Ishikawa (cell line): ENCODE measurements around the gene TIMP2.

Experiments used
- CEBPB ChIP-seq: IDR thresholded peaks from 2 replicates; pipeline ENCODE4 v1.6.1; 2012
- CREB1 ChIP-seq: IDR thresholded peaks from 2 replicates; pipeline ENCODE4 v1.6.1; 2012; ENCODE audit warnings: low read depth
- EGR1 ChIP-seq: IDR thresholded peaks from 2 replicates; pipeline ENCODE4 v1.6.1; 2012
- EP300 ChIP-seq: IDR thresholded peaks from 2 replicates; pipeline ENCODE4 v1.6.1; 2012; ENCODE audit warnings: borderline replicate concordance
- FOXM1 ChIP-seq: IDR thresholded peaks from 2 replicates; pipeline ENCODE4 v1.6.1; 2012; ENCODE audit warnings: low read depth, borderline replicate concordance
- NFIC ChIP-seq: IDR thresholded peaks from 2 replicates; pipeline ENCODE4 v1.6.1; 2012
- RAD21 ChIP-seq: IDR thresholded peaks from 2 replicates; pipeline ENCODE4 v1.6.1; 2012; ENCODE audit warnings: low read depth
- TAF1 ChIP-seq: IDR thresholded peaks from 2 replicates; pipeline ENCODE4 v1.6.1; 2012; ENCODE audit warnings: low read depth, mild to moderate bottlenecking
- TCF12 ChIP-seq: IDR thresholded peaks from 2 replicates; pipeline ENCODE4 v1.6.1; 2012; ENCODE audit warnings: low read depth
- YY1 ChIP-seq: IDR thresholded peaks from 2 replicates; pipeline ENCODE4 v1.6.1; 2012; ENCODE audit warnings: low read depth
- TF ChIP-seq, protein P1 (sequence below): IDR thresholded peaks from 2 replicates; pipeline ENCODE4 v1.6.1; 2012
- TF ChIP-seq, protein P2 (sequence below): IDR thresholded peaks from 2 replicates; pipeline ENCODE4 v1.6.1; 2012
- TF ChIP-seq, protein P3 (sequence below): IDR thresholded peaks from 2 replicates; pipeline ENCODE4 v1.6.1; 2012; ENCODE audit warnings: low read depth, mild to moderate bottlenecking

DNA sequence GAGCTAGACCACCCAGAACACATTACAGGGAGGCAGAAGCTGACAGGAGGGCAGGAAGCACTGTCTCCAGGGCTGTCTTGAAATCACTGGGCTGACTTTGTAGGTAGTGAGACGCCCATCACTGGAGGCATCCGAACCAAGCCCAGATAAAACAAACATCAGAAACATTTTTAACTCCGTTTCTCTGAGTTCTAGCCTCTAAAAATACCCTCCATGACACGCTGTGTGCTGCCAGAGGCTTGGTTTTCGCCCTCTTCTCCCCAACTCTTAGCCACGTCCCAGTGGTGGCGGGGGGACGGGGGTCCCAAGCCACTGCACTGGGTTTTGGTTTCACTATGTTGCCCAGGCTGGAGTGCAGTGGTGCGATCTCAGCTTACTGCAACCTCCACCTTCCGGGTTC lies 23.4 kb downstream of the TIMP2 start:
- no peak for TF ChIP-seq RAD21
- TF ChIP-seq TAF1 = no peak
- no peak for TF ChIP-seq EP300
- TF ChIP-seq, protein P1, sequence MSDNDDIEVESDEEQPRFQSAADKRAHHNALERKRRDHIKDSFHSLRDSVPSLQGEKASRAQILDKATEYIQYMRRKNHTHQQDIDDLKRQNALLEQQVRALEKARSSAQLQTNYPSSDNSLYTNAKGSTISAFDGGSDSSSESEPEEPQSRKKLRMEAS = no peak
- TF ChIP-seq, protein P2, sequence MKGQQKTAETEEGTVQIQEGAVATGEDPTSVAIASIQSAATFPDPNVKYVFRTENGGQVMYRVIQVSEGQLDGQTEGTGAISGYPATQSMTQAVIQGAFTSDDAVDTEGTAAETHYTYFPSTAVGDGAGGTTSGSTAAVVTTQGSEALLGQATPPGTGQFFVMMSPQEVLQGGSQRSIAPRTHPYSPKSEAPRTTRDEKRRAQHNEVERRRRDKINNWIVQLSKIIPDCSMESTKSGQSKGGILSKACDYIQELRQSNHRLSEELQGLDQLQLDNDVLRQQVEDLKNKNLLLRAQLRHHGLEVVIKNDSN = no peak
- TF ChIP-seq, protein P3, sequence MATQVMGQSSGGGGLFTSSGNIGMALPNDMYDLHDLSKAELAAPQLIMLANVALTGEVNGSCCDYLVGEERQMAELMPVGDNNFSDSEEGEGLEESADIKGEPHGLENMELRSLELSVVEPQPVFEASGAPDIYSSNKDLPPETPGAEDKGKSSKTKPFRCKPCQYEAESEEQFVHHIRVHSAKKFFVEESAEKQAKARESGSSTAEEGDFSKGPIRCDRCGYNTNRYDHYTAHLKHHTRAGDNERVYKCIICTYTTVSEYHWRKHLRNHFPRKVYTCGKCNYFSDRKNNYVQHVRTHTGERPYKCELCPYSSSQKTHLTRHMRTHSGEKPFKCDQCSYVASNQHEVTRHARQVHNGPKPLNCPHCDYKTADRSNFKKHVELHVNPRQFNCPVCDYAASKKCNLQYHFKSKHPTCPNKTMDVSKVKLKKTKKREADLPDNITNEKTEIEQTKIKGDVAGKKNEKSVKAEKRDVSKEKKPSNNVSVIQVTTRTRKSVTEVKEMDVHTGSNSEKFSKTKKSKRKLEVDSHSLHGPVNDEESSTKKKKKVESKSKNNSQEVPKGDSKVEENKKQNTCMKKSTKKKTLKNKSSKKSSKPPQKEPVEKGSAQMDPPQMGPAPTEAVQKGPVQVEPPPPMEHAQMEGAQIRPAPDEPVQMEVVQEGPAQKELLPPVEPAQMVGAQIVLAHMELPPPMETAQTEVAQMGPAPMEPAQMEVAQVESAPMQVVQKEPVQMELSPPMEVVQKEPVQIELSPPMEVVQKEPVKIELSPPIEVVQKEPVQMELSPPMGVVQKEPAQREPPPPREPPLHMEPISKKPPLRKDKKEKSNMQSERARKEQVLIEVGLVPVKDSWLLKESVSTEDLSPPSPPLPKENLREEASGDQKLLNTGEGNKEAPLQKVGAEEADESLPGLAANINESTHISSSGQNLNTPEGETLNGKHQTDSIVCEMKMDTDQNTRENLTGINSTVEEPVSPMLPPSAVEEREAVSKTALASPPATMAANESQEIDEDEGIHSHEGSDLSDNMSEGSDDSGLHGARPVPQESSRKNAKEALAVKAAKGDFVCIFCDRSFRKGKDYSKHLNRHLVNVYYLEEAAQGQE = no peak
- no peak for TF ChIP-seq YY1
- TF ChIP-seq NFIC = no peak
- no peak for TF ChIP-seq CREB1
- no peak for TF ChIP-seq TCF12
- no peak for TF ChIP-seq CEBPB
- TF ChIP-seq FOXM1 = no peak
- no peak for TF ChIP-seq EGR1
